KOPT-K1 (cell line): ENCODE measurements around the gene OR5K3.
"Not testable (repeated sequence)": the region's sequence is repeated elsewhere in the genome, so short reads cannot be mapped to it uniquely, and the experiment has no call there.

ENCODE experiments used
- H3K27ac ChIP-seq: fragments of 200-600 bp; sonication (generic); 2 replicates; pipeline ENCODE4 v1.5.1; 2016; ENCODE audit warnings: antibody characterized with exemption, mild to moderate bottlenecking, low read depth, low read length; ENCODE audit not compliant: poor library complexity, severe bottlenecking
- H3K36me3 ChIP-seq: fragments of 200-600 bp; sonication (generic); 2 replicates; pipeline ENCODE4 v1.5.1; 2017; ENCODE audit warnings: antibody characterized with exemption, mild to moderate bottlenecking, low read length, moderate library complexity; ENCODE audit not compliant: insufficient read depth
- H3K9me3 ChIP-seq: fragments of 200-600 bp; sonication (generic); 2 replicates; pipeline ENCODE4 v1.5.1; 2017; ENCODE audit warnings: antibody characterized with exemption, low read length, mild to moderate bottlenecking; ENCODE audit not compliant: insufficient read depth, poor library complexity, severe bottlenecking

OR5K3 gene

GRCh38 chr3:98395101-98395500 lies 4.6 kb downstream of the OR5K3 start:
- Histone ChIP-seq H3K9me3 (no peaks in the 10 kb centered on the region), H3K27ac (no peak overlapping the region), H3K36me3 (no peaks in the 10 kb centered on the region)

GRCh38 chr3:98396482-98396881 lies 6.0 kb downstream of the OR5K3 start:
- not testable (repeated sequence) for H3K9me3 ChIP-seq, H3K27ac ChIP-seq, H3K36me3 ChIP-seq

- Histone ChIP-seq H3K36me3 (no peaks in the 10 kb centered on the region), H3K9me3 (peaks cover 8% of the 10 kb centered on the region), H3K27ac (no peak overlapping the region)
Observed at GRCh38 chr3:98398513-98398912, 8.0 kb downstream of the OR5K3 start.

GRCh38 chr3:98402507-98402906 lies 12.0 kb downstream of the OR5K3 start:
- H3K36me3 ChIP-seq, result no peaks in the 10 kb centered on the region
- no peak overlapping the region for H3K27ac ChIP-seq
- peaks cover 15% of the 10 kb centered on the region for H3K9me3 ChIP-seq

- Histone ChIP-seq H3K9me3 (peaks cover 15% of the 10 kb centered on the region), H3K27ac (no peak overlapping the region), H3K36me3 (no peaks in the 10 kb centered on the region)
Observed at GRCh38 chr3:98404010-98404409, 13.5 kb downstream of the OR5K3 start.

GRCh38 chr3:98406034-98406433 lies 15.6 kb downstream of the OR5K3 start:
- H3K27ac ChIP-seq, result no peak overlapping the region
- peaks cover 15% of the 10 kb centered on the region for H3K9me3 ChIP-seq
- H3K36me3 ChIP-seq, result no peaks in the 10 kb centered on the region

GRCh38 chr3:98432575-98432974 lies 42.1 kb downstream of the OR5K3 start:
- Histone ChIP-seq H3K27ac (no peak overlapping the region), H3K9me3 (peaks cover 22% of the 10 kb centered on the region), H3K36me3 (no peaks in the 10 kb centered on the region)

- Histone ChIP-seq H3K9me3 (peaks cover 15% of the 10 kb centered on the region), H3K36me3 (no peaks in the 10 kb centered on the region), H3K27ac (no peak overlapping the region)
Observed at GRCh38 chr3:98433764-98434163, 43.3 kb downstream of the OR5K3 start.

GRCh38 chr3:98434412-98434811 lies 43.9 kb downstream of the OR5K3 start:
- Histone ChIP-seq H3K36me3 (no peaks in the 10 kb centered on the region), H3K27ac (no peak overlapping the region), H3K9me3 (peaks cover 9% of the 10 kb centered on the region)

GRCh38 chr3:98440283-98440682 lies 49.8 kb downstream of the OR5K3 start:
- Histone ChIP-seq H3K27ac (no peak overlapping the region), H3K36me3 (no peaks in the 10 kb centered on the region), H3K9me3 (no peaks in the 10 kb centered on the region)
